Transverse colon (tissue), 4 donors: ENCODE data around the gene KLHL1. TPM values are rescaled to one million over a fixed set of nuclear protein-coding genes. Genes with fewer than 3 reads are reported as not detected.

Experiments used
- DNase-seq: peaks from one replicate; pipeline ENCODE4 v3.0.0-alpha.2; 2019
- H3K27ac ChIP-seq, 4 donors: fragments of 200-600 bp; sonication (generic); 2 replicates each; pipeline ENCODE4 v1.5.1; 2016 to 2018; ENCODE audit warnings: inconsistent platforms in 4 of 4
- H3K27me3 ChIP-seq: fragments of 200-600 bp; sonication (generic); 2 replicates; pipeline ENCODE4 v1.5.1; 2017; ENCODE audit warnings: inconsistent platforms
- H3K36me3 ChIP-seq, 4 donors: fragments of 200-600 bp; sonication (generic); 2 replicates each; pipeline ENCODE4 v1.5.1; 2017 to 2019; ENCODE audit warnings: inconsistent platforms in 4 of 4
- H3K4me1 ChIP-seq, 4 donors: fragments of 200-600 bp; sonication (generic); 2 replicates each; pipeline ENCODE4 v1.5.1; 2017 to 2020; ENCODE audit warnings: inconsistent platforms in 4 of 4
- H3K4me3 ChIP-seq, 4 donors: fragments of 200-600 bp; sonication (generic); 1 replicate in 1 of 4; 2 replicates in 3 of 4; pipeline versions ENCODE4 v1.5.1 to v1.6.1; 2017 to 2019; ENCODE audit warnings: inconsistent platforms in 4 of 4
- H3K9me3 ChIP-seq, 2 donors: fragments of 200-600 bp; sonication (generic); 2 replicates each; pipeline ENCODE4 v1.5.1; 2017 to 2019; ENCODE audit warnings: inconsistent platforms in 2 of 2
- CTCF ChIP-seq, 5 experiments: fragments of 200-600 bp in 3 of 5; fragments of 450-650 bp in 2 of 5; sonication (generic) in 3 of 5; IDR thresholded peaks; 1 replicate in 2 of 5; 2 replicates in 3 of 5; pipeline ENCODE4 v1.5.1; 2016 to 2017; ENCODE audit warnings: antibody characterized with exemption in 5 of 5, inconsistent platforms in 3 of 5, mild to moderate bottlenecking in 2 of 5, moderate library complexity in 1 of 5
- EP300 ChIP-seq: sonication (generic); formaldehyde crosslinking; IDR thresholded peaks from one replicate; pipeline ENCODE4 v1.6.1; 2017; ENCODE audit warnings: antibody characterized with exemption, low read depth
- POLR2A ChIP-seq: fragments of 450-650 bp; IDR thresholded peaks from one replicate; pipeline ENCODE4 v1.6.1; 2016; ENCODE audit warnings: antibody characterized with exemption, mild to moderate bottlenecking, moderate library complexity
- POLR2AphosphoS5 ChIP-seq, 3 donors: sonication (generic); formaldehyde crosslinking; IDR thresholded peaks; one replicate each; pipeline ENCODE4 v1.6.1; 2016; ENCODE audit warnings: antibody characterized with exemption in 3 of 3
- WGBS, 2 donors: methylation state at CpG; one replicate each; pipeline ENCODE4 v1.1.5; 2018; ENCODE audit warnings: low coverage in 1 of 2; 5-methylcytosine and 5-hydroxymethylcytosine counted together
- in situ Hi-C, 4 donors: fragments of 200-750 bp; cut with MboI; loops; one replicate each; pipeline versions ENCODE4 v1.15.0 to v1.15.1; 2017; ENCODE audit warnings: low sequenced_read_pairs in 3 of 4, low pct_ligation_motif_present in 1 of 4, low pct_unique_long_range_greater_than_20kb in 1 of 4
- intact Hi-C: fragments of 100-400 bp; cut with DNase I; formaldehyde crosslinking; loops from one replicate; pipeline ENCODE4 v1.15.1; 2023; ENCODE audit warnings: low total_unique reads
- total RNA-seq, 4 donors: library from RNA; depleted of rRNA; stranded (reverse); fragments of >200 nt; gene quantifications; one replicate each; pipeline ENCODE4 v1.1.0, GENCODE V29; 2016

The KLHL1 gene
- total RNA-seq, 4 donors from 2014 or later = 0.14 TPM; not detected in 3

GRCh38 chr13:70042193-70042592 lies 66.1 kb downstream of the KLHL1 start:
- H3K4me3 ChIP-seq = no peak overlapping the region
- WGBS, 2 donors = 50 to 59% methylated on average over 3 to 4 of the region's 4 CpGs
- intact Hi-C loops = no loop called here
- no peaks in the 10 kb centered on the region for H3K36me3 ChIP-seq
- no peaks in the 10 kb centered on the region for H3K27me3 ChIP-seq
- no peak for TF ChIP-seq EP300
- TF ChIP-seq POLR2AphosphoS5 (IDR thresholded peaks at IDR 0.05) = no peak
- TF ChIP-seq POLR2A = no peak
- no peak for TF ChIP-seq CTCF (IDR thresholded peaks at IDR 0.05)
- H3K27ac ChIP-seq = no peak overlapping the region
- in situ Hi-C loops = no loop called here
- no peaks in the 10 kb centered on the region for H3K4me1 ChIP-seq
- H3K9me3 ChIP-seq = no peaks in the 10 kb centered on the region
- DNase-seq = no peak

- no peaks in the 10 kb centered on the region for H3K27me3 ChIP-seq
- H3K36me3 ChIP-seq = no peaks in the 10 kb centered on the region
- in situ Hi-C loops (no loop called here), intact Hi-C loops (no loop called here)
- H3K4me1 ChIP-seq = no peaks in the 10 kb centered on the region
- no peak for DNase-seq
- TF ChIP-seq POLR2AphosphoS5 (IDR thresholded peaks at IDR 0.05) (no peak), POLR2A (no peak), CTCF (IDR thresholded peaks at IDR 0.05) (no peak), EP300 (no peak)
- H3K9me3 ChIP-seq = no peaks in the 10 kb centered on the region
- no peak overlapping the region for H3K27ac ChIP-seq
- no peak overlapping the region for H3K4me3 ChIP-seq
These were observed 74.0 kb downstream of the KLHL1 start for GRCh38 chr13:70034286-70034685.

GRCh38 chr13:70027551-70027950 lies 80.7 kb downstream of the KLHL1 start:
- intact Hi-C loops (no loop called here), in situ Hi-C loops (no loop called here)

GRCh38 chr13:70023516-70023915 lies 84.7 kb downstream of the KLHL1 start:
- intact Hi-C loops = no loop called here
- in situ Hi-C loops = no loop called here
- Histone ChIP-seq H3K27ac (no peak overlapping the region), H3K36me3 (no peaks in the 10 kb centered on the region), H3K27me3 (no peaks in the 10 kb centered on the region), H3K4me1 (no peaks in the 10 kb centered on the region), H3K9me3 (no peaks in the 10 kb centered on the region), H3K4me3 (no peak overlapping the region)
- DNase-seq = no peak
- 81 to 85% methylated on average over 2 of the region's 2 CpGs for WGBS, 2 donors
- TF ChIP-seq POLR2A (no peak), POLR2AphosphoS5 (IDR thresholded peaks at IDR 0.05) (no peak), CTCF (IDR thresholded peaks at IDR 0.05) (no peak), EP300 (no peak)

More at GRCh38 chr13:70027551-70027950, 80.7 kb downstream of the KLHL1 start:
- DNase-seq = no peak
- no peaks in the 10 kb centered on the region for H3K4me1 ChIP-seq
- 53 to 61% methylated on average over 3 to 4 of the region's 4 CpGs for WGBS, 2 donors
- no peaks in the 10 kb centered on the region for H3K27me3 ChIP-seq
- no peak overlapping the region for H3K4me3 ChIP-seq
- TF ChIP-seq POLR2AphosphoS5 (IDR thresholded peaks at IDR 0.05) = no peak
- no peak for TF ChIP-seq POLR2A
- TF ChIP-seq CTCF (IDR thresholded peaks at IDR 0.05) = no peak
- TF ChIP-seq EP300 = no peak
- H3K36me3 ChIP-seq = no peaks in the 10 kb centered on the region
- H3K27ac ChIP-seq = no peak overlapping the region
- no peaks in the 10 kb centered on the region for H3K9me3 ChIP-seq
